ENCODE data around the gene CZIB.

DNA sequence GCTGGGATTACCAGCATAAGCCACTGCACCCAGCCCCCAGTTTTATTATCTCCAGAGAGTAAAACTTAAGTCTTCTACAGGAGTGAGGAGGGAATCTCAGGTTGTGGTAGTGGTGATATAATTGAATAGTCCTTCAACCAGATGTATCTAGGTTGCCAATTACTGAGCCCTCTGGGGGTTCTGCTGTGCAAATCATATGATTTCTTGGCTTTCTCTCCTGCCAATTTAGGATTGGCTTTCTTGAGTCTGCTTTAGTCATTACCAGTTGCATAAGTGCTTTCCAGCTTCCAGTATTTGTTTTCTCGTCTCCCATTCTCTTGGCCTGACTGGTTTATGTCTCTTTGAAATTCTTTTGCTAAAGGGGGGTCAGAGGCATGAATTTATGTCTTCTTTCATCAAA lies 12.7 kb downstream of the CZIB start:
- TF ChIP-seq, protein P1, sequence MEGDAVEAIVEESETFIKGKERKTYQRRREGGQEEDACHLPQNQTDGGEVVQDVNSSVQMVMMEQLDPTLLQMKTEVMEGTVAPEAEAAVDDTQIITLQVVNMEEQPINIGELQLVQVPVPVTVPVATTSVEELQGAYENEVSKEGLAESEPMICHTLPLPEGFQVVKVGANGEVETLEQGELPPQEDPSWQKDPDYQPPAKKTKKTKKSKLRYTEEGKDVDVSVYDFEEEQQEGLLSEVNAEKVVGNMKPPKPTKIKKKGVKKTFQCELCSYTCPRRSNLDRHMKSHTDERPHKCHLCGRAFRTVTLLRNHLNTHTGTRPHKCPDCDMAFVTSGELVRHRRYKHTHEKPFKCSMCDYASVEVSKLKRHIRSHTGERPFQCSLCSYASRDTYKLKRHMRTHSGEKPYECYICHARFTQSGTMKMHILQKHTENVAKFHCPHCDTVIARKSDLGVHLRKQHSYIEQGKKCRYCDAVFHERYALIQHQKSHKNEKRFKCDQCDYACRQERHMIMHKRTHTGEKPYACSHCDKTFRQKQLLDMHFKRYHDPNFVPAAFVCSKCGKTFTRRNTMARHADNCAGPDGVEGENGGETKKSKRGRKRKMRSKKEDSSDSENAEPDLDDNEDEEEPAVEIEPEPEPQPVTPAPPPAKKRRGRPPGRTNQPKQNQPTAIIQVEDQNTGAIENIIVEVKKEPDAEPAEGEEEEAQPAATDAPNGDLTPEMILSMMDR (IDR thresholded peaks at IDR 0.05): no peak
- no peak for TF ChIP-seq POLR2A (IDR thresholded peaks at IDR 0.05)
